NT2/D1 (cell line): ENCODE results near the gene PLSCR3.

Source experiments
- SUZ12 ChIP-seq: IDR thresholded peaks from 2 replicates; pipeline ENCODE4 v1.6.1; 2011; ENCODE audit not compliant: insufficient read length, insufficient read depth; ENCODE audit errors: extremely low read depth
- YY1 ChIP-seq: IDR thresholded peaks from 2 replicates; pipeline ENCODE4 v1.6.1; 2011; ENCODE audit not compliant: insufficient read length, insufficient read depth
- ZNF274 ChIP-seq: IDR thresholded peaks from 2 replicates; pipeline ENCODE4 v1.6.1; 2011; ENCODE audit warnings: mild to moderate bottlenecking, low read depth, low read length

- TF ChIP-seq ZNF274 (no peak), YY1 (no peak), SUZ12 (no peak)
Observed at GRCh38 chr17:7343250-7343649, 51.1 kb downstream of the PLSCR3 start.
